Ovary (tissue), 3 donors: ENCODE results near the gene CARMIL1.

ENCODE experiments used
- CTCF ChIP-seq, 3 donors: fragments of 450-650 bp in 2 of 3; fragments of 200-600 bp in 1 of 3; IDR thresholded peaks; one replicate each; pipeline versions ENCODE4 v1.5.1 to v1.8.0; 2016 to 2022; ENCODE audit warnings: antibody characterized with exemption in 3 of 3, mild to moderate bottlenecking in 1 of 3
- POLR2A ChIP-seq: fragments of 450-650 bp; IDR thresholded peaks from one replicate; pipeline ENCODE4 v1.6.1; 2017; ENCODE audit warnings: antibody characterized with exemption, mild to moderate bottlenecking, moderate library complexity
- donor health status: DM: no; HTN: no; CAD: no.

- no peak for TF ChIP-seq CTCF (IDR thresholded peaks at IDR 0.05)
- no peak for TF ChIP-seq POLR2A
These were observed 12.6 kb upstream of the CARMIL1 start for GRCh38 chr6:25266456-25267100.
